Peyer's patch (tissue), 4 donors: Measurements from ENCODE around the gene COBL. TPM values are rescaled to one million over a fixed set of nuclear protein-coding genes. Genes with fewer than 3 reads are reported as not detected.

Source experiments
- DNase-seq, 3 donors: peaks; one replicate each; pipeline ENCODE4 v3.0.0-alpha.2; 2017 to 2019
- H3K27ac ChIP-seq, 4 donors: fragments of 200-600 bp; sonication (generic); one replicate each; pipeline ENCODE4 v1.5.1; 2016 to 2019
- H3K27me3 ChIP-seq, 2 donors: fragments of 200-600 bp; sonication (generic); one replicate each; pipeline ENCODE4 v1.5.1; 2019
- H3K36me3 ChIP-seq, 3 donors: fragments of 200-600 bp; sonication (generic); one replicate each; pipeline ENCODE4 v1.5.1; 2016 to 2019
- H3K4me1 ChIP-seq, 4 donors: fragments of 200-600 bp; sonication (generic); one replicate each; pipeline ENCODE4 v1.5.1; 2016 to 2019
- H3K4me3 ChIP-seq, 4 donors: fragments of 200-600 bp; sonication (generic); 1 replicate in 3 of 4; 2 replicates in 1 of 4; pipeline ENCODE4 v1.5.1; 2016 to 2019; ENCODE audit warnings: mild to moderate bottlenecking in 1 of 4
- H3K9me3 ChIP-seq, 4 donors: fragments of 200-600 bp; sonication (generic); one replicate each; pipeline ENCODE4 v1.5.1; 2016 to 2019; ENCODE audit warnings: mild to moderate bottlenecking in 1 of 4
- POLR2A ChIP-seq, 2 donors: fragments of 450-650 bp; IDR thresholded peaks; one replicate each; pipeline ENCODE4 v1.5.1; 2017; ENCODE audit warnings: antibody characterized with exemption in 2 of 2, mild to moderate bottlenecking in 2 of 2, moderate library complexity in 2 of 2
- total RNA-seq, 4 donors: library from RNA; depleted of rRNA; stranded (reverse); fragments of >200 nt; gene quantifications; one replicate each; pipeline ENCODE4 v1.1.0, GENCODE V29; 2016
- TF ChIP-seq, protein P1 (sequence below), 6 experiments: fragments of 450-650 bp in 4 of 6; fragments of 200-600 bp in 2 of 6; sonication (generic) in 1 of 6; IDR thresholded peaks; one replicate each; pipeline ENCODE4 v1.5.1; 2017 to 2019; ENCODE audit warnings: antibody characterized with exemption in 6 of 6, mild to moderate bottlenecking in 3 of 6, moderate library complexity in 1 of 6

The COBL gene
- total RNA-seq, 4 donors from 2014 or later = 25.6 to 129 (median 116) TPM

DNA sequence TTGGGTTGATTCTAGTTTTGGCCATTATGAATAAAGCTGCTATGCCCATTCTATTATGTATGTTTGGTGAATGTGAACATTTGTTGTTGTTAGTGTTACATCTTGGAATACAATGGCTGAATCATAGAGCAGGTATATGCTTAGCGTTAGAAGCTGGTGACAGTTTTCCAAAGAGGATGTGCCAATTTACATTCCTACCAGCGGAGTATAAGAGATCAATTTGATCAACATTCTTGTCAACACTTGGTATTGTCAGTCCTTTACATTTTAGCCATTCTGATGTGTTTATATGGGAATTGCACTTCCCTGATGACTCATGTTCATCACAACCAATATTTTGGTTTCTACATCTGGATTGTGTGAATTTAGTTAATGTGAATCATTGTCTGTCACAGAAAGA, 37.8 kb upstream of the COBL start:
- Histone ChIP-seq H3K36me3 (no peaks in the 10 kb centered on the region), H3K9me3 (no peaks in the 10 kb centered on the region), H3K4me1 (no peaks in the 10 kb centered on the region), H3K27me3 (no peaks in the 10 kb centered on the region), H3K4me3 (no peak overlapping the region), H3K27ac (no peak overlapping the region)
- TF ChIP-seq, protein P1, sequence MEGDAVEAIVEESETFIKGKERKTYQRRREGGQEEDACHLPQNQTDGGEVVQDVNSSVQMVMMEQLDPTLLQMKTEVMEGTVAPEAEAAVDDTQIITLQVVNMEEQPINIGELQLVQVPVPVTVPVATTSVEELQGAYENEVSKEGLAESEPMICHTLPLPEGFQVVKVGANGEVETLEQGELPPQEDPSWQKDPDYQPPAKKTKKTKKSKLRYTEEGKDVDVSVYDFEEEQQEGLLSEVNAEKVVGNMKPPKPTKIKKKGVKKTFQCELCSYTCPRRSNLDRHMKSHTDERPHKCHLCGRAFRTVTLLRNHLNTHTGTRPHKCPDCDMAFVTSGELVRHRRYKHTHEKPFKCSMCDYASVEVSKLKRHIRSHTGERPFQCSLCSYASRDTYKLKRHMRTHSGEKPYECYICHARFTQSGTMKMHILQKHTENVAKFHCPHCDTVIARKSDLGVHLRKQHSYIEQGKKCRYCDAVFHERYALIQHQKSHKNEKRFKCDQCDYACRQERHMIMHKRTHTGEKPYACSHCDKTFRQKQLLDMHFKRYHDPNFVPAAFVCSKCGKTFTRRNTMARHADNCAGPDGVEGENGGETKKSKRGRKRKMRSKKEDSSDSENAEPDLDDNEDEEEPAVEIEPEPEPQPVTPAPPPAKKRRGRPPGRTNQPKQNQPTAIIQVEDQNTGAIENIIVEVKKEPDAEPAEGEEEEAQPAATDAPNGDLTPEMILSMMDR (IDR thresholded peaks at IDR 0.05) = no peak
- no peak for TF ChIP-seq POLR2A (IDR thresholded peaks at IDR 0.05)
- no peak for DNase-seq

DNA sequence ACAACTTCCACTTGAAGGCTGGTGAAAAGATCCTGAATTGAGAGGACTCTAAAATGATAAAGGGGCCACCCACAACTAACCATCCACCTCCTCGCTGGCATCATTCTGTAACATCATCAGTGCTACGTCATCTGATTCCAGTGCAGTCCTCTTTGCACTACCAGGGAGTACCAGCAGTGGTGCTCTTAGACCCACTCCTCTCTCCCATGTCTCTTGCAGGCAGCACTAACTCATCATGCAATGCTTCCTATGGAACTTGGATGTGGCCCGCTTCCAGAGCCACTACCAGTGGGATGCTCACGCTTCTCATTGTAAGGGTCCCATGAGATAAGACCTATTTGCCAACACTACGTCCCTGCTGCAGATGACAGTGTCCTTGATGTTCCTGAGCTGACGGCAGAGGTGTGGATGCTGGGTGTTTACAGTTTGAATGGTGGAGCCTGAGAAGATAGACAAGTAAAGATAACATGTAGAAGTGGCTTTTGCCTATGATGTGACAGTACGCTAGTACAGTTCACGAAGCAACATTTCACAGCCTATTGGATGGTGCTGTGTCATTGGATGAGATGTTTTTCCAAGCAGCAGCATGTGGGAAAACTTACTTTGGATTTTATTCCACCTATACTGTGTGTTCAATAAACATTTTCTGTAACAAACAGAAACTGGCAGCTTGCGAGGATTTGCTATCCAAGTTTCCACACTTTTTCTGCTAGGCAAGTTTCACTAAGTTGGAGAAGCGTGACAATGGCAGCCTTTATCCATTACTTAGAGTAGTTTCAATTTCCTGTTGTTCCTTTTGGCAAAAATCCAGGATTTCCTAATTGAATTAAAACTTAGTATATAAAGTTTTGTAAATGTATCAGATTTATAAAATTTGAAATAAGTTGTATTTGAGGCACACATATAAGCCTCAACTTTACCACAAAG, 35.8 kb upstream of the COBL start:
- no peak for DNase-seq
- no peaks in the 10 kb centered on the region for H3K9me3 ChIP-seq
- H3K4me3 ChIP-seq = no peak overlapping the region
- H3K27me3 ChIP-seq = no peaks in the 10 kb centered on the region
- H3K4me1 ChIP-seq = no peaks in the 10 kb centered on the region
- TF ChIP-seq, protein P1 (IDR thresholded peaks at IDR 0.05) = no peak
- no peak for TF ChIP-seq POLR2A (IDR thresholded peaks at IDR 0.05)
- no peak overlapping the region for H3K27ac ChIP-seq
- H3K36me3 ChIP-seq = no peaks in the 10 kb centered on the region

DNA sequence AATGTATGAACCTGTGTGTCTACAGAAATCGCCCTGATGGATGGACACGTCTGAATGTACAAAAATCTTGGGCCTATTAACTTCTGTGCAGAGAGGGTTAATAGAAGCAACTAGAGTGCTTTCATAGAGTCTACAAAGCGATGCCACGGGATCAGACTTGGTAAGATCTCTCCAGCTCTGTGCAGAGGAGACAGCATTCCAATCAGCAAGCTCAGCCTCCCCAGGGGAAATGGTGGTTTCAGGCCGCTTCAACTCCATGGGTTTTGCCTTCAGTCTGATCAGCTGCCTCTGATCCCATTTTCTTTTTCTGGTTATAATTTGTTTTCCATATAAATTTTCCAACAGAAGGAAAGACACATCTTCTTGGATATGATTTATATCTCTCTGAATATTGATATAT, 35.1 kb upstream of the COBL start:
- Histone ChIP-seq H3K27me3 (no peaks in the 10 kb centered on the region), H3K4me3 (no peak overlapping the region), H3K4me1 (no peaks in the 10 kb centered on the region), H3K9me3 (no peaks in the 10 kb centered on the region), H3K27ac (no peak overlapping the region), H3K36me3 (no peaks in the 10 kb centered on the region)
- TF ChIP-seq, protein P1 (IDR thresholded peaks at IDR 0.05) = no peak
- no peak for TF ChIP-seq POLR2A (IDR thresholded peaks at IDR 0.05)
- no peak for DNase-seq

GRCh38 chr7:51350546-51350896, 33.9 kb upstream of the COBL start:
- Histone ChIP-seq H3K36me3 (no peaks in the 10 kb centered on the region), H3K4me3 (no peak overlapping the region), H3K9me3 (no peaks in the 10 kb centered on the region), H3K4me1 (no peaks in the 10 kb centered on the region), H3K27me3 (no peaks in the 10 kb centered on the region), H3K27ac (no peak overlapping the region)
- DNase-seq = no peak
- TF ChIP-seq, protein P1 (IDR thresholded peaks at IDR 0.05) = no peak
- TF ChIP-seq POLR2A (IDR thresholded peaks at IDR 0.05) = no peak

- no peak overlapping the region for H3K27ac ChIP-seq
- no peaks in the 10 kb centered on the region for H3K4me1 ChIP-seq
- H3K9me3 ChIP-seq = no peaks in the 10 kb centered on the region
- TF ChIP-seq POLR2A (IDR thresholded peaks at IDR 0.05) = no peak
- TF ChIP-seq, protein P1 (IDR thresholded peaks at IDR 0.05) = no peak
- H3K27me3 ChIP-seq = no peaks in the 10 kb centered on the region
- DNase-seq = no peak
- no peak overlapping the region for H3K4me3 ChIP-seq
- H3K36me3 ChIP-seq = no peaks in the 10 kb centered on the region
Observed at GRCh38 chr7:51349820-51350545, 33.4 kb upstream of the COBL start.
